ENCODE results near the gene SLBP.

Gene SLBP

DNA sequence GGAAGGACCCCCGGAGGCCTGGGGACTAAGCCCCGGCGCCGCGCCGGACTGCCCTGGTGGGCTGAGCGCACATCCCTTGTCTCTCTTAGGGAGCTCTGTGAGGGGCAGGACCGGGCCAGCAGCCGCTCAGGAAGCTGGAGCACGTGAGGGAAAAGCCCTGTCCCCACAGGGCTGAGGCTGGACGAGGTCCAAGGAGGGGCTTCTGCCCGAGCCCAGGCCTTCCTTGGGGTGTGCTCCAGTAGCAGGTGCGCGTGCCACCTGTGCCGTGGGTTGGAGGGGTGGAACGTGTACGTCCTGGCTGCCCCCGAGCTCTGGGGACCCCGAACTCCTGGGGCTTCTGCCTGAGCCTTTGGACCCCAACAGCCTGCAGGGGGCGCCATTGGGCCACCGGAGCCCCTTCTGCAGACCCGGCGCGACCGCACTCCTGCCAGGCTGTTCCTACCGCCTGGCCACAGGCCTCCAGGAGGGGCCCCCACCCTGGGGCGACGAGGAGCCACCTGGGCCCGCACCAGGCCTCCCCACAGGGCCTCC is 36.4 kb upstream of the SLBP start:
- peak; percentile 71 to 88 (median 80) for DNase-seq

DNA sequence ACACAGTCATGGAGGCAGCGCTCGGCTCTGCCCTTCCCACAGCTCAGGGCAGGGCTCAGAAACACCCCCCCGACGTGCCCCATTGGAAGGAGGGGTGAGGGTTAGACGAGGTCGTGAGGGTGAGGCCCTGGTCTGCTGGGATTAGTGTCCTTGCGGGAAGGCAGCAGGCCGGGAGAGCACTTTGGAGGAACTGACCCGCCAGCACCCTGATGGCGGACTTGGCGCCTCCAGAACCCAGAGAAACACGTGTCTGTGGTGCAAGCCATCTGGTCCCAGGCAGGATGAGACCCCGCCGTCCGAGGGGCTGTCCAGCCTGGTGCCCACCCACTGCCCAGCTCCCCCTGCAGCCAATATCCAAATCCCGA is 35.5 kb upstream of the SLBP start:
- DNase-seq: no peak

DNA sequence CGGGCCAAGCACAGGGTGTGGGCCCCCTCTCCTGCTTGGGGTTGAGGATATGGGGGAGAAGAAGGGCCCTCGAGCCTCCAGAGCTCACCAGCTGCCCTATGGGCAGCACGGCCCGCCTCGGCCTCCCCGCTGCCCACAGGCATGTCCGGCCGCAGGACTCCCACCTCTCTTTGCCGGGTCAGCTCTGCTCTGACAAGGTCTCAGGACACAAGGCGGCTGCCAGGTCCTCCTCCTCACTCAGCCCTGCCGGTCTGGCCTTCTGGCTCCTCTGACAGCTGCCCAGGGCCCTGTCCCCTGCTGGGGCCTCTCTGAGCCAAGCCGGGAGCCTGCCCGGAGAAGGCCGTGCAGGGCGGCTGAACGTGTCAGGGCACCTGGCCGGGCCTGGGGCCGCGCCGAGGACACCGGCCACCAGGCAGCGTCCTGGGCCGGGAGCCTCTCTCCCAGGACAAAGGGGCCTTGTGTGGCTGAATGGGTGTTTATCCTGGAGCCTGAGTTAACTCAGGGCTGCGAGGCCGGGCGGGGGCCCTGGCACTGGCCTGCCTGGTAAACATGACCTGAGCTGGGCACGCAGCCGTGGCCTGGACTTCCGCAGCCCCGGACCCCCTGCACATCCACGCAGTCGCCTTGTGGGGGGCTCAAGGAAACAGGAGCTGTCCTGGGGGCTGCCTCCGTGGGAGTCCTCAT is 34.9 kb upstream of the SLBP start:
- no peak for DNase-seq

DNA sequence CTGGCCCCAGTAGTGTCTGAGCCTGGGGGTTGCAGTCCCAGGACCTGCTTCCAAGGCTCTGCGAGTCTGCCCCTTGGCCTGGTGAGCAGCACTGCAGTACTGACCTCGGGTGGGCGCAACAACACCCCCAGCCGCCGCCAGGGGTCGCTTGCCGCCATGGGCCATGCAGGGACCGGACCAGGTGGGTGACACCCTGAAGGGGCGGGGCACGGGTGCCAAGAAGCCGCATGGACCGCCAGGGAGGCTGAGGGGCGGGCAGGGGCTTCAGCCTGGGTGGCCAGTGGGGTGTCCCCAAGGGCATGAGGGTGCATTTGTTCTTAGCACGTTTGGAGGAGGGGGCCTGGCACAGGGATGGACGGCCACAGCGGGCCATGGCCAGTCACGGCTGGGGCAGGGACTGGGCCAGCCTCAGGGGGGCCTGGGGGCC is 34.2 kb upstream of the SLBP start:
- DNase-seq: peak; percentile 71 to 86 (median 74)

DNA sequence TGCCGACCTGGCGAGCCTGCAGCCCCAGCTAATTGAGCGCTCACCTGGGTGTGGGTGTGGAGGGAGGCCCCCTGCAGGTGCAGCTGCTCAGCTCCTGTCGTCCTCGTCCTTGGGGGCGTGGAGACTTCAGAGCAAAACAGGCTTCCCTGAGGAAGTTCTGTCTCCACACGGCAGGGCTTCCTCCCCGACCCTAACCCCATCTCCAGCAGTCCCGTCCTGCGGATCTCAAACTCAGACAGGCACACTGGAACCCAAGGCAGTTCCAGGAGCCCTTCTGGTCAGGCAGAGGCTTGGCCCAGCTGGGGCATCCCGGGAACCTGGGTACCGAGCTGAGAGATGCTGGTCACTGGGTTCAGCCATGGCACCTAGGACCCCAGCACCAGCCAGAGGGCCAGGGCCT is 33.6 kb upstream of the SLBP start:
- no peak for DNase-seq

DNA sequence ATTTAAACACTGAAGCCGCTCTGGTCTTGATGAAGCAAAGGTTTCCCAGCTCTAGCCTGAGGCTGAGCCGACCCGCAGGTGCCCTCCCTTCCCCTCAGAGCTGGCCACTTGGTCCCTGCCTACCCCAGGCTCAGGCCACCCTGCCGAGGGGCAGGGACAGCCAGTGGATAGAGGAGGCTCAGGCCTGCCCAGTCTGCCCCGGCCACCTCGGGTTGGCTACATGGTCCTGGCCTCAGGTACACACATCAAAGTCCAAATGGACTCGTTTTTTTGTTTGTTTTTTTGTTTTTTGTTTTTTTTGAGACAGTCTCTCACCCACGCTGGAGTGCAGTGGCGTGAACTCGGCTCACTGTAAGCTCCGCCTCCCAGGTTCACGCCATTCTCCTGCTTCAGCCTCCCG is 33.0 kb upstream of the SLBP start:
- DNase-seq: no peak

DNA sequence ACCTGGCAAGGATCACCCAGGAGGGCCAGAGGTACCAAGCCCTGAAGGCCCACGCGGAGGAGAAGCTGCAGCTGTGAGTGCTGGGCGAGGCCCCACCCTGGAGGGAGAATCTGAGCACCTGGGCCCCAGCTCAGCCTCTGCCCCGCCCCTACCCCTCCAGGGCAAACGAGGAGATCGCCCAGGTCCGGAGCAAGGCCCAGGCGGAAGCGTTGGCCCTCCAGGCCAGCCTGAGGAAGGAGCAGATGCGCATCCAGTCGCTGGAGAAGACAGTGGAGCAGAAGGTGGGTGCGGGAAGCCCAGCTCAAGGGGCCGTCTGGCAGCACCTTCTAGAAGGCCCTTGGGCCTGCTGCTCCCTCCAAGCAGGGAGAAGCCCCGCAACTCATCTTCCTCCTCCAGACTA is 32.4 kb upstream of the SLBP start:
- no peak for DNase-seq

DNA sequence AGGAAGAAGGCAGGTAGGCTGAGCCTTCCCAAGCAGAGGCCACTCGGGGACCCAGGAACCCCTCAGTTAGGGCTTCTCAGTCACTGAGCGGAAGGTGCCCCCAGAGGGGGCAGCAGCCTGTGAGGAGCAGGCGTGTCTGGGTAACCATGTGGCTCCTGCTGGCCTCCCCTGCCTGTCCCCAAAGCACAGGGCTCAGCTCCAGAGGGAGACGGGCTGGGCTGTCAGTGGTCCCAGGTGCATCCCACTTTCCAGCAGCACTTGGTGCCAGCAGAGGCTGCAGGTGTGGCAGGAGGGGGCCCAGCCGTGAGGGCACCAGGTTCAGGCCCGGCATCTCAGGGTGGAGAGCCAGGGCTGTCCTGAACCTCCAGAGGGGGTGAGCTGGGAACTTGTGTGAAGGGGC is 31.9 kb upstream of the SLBP start:
- no peak for DNase-seq

DNA sequence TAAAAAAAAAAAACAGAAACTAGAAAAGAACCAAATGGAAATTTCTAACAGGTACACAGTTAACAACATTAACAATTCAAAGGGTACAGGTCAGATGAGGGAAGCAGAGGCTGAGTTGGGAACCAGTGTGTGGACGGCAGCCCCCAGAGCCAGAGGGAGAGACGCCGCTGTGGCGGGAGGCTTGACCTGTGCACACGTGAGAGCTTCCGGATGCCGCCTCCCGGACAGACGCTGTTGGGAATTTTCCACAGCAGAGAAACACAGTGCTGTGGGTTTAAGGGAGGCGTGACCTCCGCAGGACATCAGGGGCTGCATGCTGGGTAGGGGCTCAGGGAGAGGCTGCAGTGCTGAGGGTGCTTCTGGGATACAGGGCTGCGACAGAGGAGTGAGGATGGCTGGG is 31.4 kb upstream of the SLBP start:
- DNase-seq: no peak

DNA sequence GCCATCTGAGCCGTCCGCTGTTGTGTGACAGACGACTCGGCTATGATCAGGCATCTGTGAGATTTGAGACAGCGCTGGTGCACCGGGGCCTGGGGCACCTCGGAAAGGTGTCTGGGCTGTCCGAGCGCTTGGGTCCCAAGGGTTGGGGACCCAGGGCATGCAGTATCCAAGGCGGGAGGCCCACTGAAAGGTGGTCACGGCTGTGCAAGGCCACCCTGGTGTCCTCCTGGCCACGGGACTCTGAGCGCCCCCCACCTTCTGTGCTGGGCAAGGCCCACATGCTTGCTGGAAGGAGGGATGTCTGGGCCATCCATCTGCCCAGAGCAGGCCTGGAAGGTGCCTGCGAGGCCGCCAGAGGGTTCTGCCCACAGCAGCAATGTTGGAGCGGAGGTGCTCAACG is 29.1 kb upstream of the SLBP start:
- DNase-seq: no peak

DNA sequence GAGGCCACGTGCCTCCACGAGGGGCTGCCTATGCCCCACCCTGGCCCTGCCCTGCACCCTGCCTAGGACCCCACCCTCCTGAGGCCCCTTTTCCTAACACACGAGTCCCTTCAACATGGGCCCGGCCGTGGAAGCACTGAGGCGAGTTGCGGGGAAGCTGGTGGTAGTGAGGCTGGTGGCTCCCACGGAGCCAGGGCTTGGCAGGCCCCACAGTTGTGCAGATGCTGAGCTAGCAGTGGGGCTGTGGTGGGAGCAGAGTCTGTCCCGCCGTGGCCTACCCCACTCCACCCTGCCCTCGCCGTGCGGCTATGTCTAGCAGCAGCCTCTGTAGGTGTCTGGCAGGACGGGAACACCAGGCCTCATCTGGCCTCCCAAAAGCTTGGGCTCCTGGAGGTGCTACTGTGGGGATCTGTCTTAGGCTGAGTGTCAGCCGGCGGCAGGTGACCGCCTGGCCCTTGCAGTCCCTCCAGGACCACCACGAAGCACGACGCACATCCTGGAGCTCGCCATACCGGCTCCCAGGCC is 28.0 kb upstream of the SLBP start:
- DNase-seq: no peak

DNA sequence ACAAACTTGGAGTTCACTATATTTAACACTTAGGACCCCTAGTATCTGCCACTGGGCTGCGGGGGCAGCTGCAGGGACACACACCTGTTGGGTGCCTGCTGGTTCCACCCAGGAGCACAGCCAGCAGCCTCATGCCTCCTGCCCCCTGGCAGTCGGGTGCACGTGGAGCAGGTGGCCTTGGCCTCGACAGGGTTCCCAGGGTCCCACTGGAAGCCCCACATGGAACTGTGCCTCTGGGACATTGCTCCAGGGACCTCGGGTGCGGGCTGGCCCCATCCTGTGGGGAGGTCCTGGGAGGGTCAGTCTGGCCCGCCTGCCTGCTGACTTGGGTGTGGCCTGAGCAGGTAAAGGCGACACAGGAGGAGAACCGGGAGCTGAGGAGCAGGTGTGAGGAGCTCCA is 27.2 kb upstream of the SLBP start:
- no peak for DNase-seq

DNA sequence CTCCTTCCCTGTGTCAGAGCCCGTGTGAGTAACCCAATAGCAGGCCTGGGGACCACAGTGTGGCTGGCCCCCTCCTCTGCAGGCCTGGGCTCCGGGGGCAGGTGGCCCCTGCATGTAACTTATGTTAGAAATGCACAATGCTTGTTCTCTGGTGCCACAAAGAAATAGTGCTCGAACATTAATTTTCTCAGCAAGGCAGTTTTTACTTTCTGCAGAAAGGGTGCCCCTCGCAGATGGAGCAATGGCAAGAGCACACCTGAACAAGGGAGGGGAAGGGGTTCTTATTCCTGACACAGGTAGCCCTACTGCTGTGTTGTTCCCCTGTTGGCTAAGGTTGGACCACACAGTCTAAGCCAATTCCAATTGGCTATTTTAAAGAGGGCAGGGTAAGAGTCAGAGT is 26.3 kb upstream of the SLBP start:
- no peak for DNase-seq

DNA sequence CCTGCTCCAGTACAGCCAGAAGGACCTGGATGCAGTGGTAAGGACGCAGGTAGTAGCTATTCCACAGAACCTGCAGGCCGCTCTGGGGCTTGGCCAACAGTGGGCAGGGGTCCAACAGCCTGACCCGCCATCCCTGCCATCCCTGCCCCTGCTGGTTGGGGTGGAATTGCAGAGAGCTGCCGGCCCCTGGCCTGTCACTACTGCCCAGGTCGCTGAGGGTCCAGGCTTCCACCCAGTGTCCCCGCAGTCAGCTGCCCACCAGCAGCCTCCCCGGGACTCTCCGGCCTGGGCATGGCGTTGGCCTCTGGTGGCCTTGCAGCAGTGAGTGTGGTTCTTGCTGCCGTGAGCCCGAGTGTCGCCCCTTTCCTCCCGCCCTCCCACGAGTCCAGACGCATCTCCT is 25.5 kb upstream of the SLBP start:
- DNase-seq: no peak

DNA sequence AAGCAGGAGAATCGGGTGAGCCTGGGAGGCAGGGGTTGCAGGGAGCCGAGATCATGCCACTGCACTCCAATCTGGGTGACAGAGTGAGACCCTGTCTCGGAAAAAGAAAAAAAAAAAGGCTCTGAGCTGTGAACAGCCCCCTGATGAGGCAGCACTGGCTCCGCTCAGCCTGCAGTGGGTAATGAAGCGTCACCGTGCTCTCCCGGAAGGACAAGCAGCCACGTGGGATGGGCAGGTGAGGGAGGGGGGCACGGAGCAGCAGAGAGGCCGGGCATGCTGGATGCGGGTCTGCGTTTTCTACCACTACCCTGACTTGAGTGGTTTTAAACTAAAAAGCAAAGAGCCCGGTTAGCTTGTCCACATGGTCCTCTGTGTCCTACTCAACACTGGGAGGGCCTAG is 24.7 kb upstream of the SLBP start:
- DNase-seq: no peak

DNA sequence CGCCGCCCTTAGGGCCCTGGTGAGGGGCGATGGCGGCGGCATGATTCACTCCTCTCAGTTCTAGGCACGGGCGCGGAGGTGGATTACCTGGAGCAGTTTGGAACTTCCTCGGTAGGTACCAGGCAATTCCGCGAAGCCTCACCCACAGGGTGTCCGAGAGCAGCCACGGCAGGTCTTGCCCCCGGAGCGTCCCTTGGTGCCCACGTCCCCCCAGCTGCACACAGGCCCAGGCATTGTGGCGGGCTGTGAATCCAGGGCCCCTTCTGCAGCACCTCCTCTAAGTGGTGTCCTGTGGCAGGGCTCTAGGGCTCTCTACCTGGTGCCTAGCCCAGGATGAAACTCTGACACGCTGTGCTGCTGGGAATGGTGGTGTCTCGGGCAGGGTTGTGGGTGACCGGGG is 23.1 kb upstream of the SLBP start:
- no peak for DNase-seq

DNA sequence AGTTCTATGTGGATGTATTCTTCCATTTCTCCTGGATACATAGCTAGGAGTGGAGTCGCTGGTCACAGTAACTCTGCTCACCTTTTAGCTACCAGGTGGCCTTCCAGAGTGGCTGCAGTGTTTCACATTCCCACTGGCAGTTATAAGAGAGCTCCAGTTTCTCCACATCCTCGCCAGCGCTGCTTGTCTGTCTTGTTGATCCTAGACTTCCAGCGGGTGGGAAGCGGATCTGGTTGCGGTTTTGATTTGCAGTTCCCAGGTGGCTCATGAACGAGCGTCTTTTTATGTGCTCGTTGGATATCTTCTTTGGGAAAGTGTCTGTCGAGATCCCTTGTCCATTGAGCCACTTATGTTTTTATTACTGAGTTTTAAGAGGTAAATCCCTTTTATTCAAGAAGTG is 20.8 kb upstream of the SLBP start:
- no peak for DNase-seq

DNA sequence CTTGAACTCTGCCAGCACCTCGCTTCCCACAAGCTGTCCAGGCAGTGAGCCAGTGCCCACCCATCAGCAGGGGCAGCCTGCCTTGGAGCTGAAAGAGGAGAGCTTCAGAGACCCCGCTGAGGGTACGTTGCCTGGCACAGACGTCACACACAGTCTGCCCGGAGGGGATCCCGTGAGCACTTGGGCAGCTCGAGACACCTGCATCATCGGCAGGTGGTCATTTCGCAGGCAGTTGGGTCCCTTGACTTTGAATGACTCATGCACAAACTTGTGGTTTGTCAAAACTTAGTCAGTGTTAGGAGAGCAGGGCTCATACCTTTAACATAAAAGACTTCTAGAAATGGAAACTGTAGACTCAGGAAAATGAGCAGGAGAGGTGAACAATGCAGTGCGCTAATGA is 19.1 kb upstream of the SLBP start:
- no peak for DNase-seq

DNA sequence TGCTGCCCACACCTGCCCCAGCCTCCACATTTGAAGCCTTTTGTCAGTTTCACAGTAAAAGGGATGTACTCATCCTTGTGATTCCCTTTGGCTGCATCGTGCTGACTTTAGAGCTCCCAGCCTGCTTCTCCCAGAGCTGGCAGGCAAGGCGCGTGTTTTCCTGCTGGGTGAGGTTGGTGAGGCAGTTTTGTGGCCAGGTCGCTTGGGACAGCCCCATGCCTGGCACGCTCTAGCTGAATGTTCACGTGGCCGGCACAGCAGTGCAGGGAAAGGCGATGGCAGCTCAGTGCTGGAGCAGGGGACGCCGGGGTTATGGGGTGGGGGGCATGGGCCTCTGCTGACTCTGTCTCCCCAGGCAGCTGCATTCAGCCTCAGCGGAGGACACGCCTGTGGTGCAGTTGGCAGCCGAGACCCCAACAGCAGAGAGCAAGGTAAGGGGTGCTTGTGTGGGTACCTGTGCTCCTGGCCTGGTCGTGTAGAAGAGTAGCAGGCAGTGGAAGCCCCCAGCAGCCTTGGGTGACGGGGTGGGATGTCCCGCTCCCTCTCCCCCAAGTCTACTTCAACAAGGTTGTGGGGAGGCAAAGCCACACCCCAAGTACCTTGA is 18.5 kb upstream of the SLBP start:
- DNase-seq: no peak

DNA sequence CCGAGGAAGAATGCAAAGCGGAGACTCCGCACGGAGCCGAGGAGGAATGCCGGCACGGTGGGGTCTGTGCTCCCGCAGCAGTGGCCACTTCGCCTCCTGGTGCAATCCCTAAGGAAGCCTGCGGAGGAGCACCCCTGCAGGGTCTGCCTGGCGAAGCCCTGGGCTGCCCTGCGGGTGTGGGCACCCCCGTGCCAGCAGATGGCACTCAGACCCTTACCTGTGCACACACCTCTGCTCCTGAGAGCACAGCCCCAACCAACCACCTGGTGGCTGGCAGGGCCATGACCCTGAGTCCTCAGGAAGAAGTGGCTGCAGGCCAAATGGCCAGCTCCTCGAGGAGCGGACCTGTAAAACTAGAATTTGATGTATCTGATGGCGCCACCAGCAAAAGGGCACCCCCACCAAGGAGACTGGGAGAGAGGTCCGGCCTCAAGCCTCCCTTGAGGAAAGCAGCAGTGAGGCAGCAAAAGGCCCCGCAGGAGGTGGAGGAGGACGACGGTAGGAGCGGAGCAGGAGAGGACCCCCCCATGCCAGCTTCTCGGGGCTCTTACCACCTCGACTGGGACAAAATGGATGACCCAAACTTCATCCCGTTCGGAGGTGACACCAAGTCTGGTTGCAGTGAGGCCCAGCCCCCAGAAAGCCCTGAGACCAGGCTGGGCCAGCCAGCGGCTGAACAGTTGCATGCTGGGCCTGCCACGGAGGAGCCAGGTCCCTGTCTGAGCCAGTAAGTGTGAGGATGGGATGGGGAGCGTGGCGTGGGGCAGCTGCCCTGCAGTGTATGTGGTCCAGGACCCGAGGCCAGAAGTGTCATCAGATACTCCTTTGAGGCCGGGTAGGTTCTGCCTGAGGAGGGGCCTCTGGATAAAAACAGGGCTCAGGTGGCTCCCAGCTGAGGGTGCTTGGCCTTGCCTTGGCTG is 16.2 kb upstream of the SLBP start:
- DNase-seq: no peak

DNA sequence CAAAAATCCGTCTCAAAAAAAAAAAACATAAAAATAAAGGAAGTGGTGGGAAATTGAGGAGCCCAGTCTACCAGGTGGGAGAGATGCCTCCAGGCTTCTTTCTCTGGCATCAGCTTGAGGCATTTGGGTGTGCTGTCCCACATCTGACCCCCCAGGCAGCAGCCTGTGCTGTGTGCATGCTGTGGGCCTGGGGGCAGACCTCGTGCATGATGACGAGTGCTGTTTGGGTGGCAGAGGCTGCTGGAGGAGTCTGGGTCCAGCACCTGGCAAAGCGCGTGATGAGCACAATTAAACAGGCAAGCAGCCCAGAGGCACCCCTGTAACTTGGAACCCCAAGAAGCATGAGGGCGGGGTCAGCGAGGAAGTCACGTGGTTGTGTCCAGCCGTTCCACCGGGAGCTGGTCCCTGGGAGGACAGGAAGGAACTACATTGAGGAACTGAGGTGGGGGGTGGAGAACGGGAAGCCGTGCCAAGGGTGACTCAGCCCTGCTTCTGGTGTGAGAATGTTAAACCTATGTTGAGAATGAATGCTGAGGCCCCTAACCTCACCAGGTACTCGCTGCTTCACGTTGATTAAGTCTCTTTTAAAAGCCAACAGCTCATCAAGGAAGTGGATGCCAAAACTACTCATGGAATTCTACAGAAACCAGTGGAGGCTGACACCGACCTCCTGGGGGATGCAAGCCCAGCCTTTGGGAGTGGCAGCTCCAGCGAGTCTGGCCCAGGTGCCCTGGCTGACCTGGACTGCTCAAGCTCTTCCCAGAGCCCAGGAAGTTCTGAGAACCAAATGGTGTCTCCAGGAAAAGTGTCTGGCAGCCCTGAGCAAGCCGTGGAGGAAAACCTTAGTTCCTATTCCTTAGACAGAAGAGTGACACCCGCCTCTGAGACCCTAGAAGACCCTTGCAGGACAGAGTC is 15.3 kb upstream of the SLBP start:
- DNase-seq: peak; percentile 88 to 94 (median 92)
